ENCODE measurements around the gene ALPK3.
A peak's percentile ranks its signal among the peaks of the same experiment; 100 is the strongest.

Gene ALPK3

DNA sequence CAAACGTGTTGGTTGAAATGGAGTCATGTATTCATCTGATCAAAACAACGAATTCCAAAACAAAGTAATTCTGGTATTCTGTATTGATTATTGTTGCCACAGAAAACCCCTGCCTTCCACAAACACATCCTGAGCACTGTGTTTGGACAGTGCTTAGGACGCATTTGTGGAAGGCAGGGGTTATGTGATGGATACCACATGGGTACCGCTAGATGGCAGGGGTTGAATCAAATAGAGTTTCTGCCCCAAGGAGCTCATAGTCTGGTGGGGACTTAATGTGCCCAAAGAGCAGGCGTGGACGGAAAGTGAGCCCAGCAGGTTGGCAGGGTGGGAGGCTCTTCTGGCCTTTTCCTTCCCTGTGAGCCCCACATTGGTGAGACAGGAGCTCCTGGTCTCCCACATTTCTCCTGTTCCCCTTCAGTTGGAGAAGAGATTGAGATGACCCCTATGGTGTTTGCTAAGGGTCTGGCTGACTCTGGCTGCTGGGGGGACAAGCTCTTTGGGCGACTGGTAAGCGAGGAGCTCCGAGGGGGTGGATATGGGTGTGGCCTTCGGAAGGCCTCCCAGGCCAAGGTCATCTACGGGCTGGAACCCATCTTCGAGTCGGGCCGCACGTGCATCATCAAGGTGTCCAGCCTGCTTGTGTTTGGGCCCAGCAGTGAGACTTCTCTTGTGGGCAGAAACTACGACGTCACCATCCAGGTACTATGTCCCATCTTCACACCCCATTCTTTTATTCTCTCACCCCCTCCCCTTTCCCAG lies 45.2 kb downstream of the ALPK3 start:
- TF ChIP-seq, protein P1, sequence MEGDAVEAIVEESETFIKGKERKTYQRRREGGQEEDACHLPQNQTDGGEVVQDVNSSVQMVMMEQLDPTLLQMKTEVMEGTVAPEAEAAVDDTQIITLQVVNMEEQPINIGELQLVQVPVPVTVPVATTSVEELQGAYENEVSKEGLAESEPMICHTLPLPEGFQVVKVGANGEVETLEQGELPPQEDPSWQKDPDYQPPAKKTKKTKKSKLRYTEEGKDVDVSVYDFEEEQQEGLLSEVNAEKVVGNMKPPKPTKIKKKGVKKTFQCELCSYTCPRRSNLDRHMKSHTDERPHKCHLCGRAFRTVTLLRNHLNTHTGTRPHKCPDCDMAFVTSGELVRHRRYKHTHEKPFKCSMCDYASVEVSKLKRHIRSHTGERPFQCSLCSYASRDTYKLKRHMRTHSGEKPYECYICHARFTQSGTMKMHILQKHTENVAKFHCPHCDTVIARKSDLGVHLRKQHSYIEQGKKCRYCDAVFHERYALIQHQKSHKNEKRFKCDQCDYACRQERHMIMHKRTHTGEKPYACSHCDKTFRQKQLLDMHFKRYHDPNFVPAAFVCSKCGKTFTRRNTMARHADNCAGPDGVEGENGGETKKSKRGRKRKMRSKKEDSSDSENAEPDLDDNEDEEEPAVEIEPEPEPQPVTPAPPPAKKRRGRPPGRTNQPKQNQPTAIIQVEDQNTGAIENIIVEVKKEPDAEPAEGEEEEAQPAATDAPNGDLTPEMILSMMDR (conservative IDR thresholded peaks at IDR 0.05; ENCODE audit: low read depth, low read length): no peak

DNA sequence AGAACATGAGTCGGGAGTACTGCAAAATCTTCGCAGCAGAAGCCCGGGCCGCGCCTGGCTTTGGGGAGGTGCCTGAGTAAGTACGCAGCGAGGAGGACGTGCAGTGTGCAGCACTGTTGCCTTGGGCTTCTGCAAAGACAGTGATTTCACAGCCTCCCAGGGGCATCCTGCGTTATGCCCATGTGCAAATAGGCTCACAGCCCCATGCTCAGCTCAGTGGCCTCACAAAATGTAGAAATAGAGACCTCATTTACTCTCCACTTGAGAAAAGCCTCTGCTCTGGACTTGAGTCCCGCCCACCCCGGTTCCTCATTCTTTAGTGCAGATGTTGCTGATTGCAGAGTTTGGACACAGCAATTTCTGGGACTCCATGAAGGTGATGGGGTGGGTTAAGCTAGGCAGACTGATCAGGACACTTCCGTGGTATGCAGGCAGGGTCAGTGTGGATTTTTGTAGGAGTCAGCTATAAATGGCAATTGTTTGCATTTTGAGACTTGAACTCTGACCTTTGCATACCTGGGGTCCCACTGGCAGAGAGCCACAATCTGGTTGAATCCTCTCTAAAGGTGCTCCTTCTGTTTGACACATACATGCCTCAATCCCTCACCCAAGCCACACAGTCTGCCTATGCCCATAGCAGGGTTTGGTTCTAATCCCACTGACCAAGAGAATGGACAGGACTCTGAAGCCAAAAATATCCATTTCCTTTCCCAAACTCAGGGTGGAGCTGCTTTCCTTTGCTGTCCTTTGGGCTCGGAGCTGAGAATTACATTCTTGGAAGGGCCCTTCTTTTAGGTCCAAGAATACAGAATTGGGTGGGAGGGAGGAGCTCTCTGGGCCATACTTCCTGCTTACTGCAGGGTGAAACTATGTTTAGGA lies 46.6 kb downstream of the ALPK3 start:
- no peak for DNase-seq (ENCODE audit: low read depth)
- no peak overlapping the region for H3K4me3 ChIP-seq (ENCODE audit: low read depth, low read length)
- TF ChIP-seq, protein P1 (conservative IDR thresholded peaks at IDR 0.05; ENCODE audit: low read depth, low read length): peak; percentile 20

More for the DNA sequence above, 45.2 kb downstream of the ALPK3 start:
- no peak overlapping the region for H3K4me3 ChIP-seq (ENCODE audit: low read depth, low read length)
- DNase-seq (ENCODE audit: low read depth): no peak

DNA sequence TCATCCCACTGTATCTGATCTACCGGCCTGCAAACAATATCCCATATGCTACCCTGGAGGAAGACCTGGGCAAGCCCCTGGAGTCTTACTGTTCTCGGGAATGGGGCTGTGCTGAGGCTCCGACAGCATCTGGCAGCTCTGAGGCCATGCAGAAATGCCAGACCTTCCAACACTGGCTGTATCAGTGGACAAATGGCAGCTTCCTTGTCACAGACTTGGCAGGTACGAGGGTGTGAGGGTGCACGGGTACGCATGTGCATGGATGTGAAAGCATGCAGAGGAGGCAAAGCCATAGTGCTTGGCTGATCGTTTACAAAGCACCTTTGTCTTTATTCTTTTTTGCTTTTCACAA lies 47.3 kb downstream of the ALPK3 start:
- no peak for DNase-seq (ENCODE audit: low read depth)
- H3K4me3 ChIP-seq (ENCODE audit: low read depth, low read length): no peak overlapping the region
- TF ChIP-seq, protein P1 (conservative IDR thresholded peaks at IDR 0.05; ENCODE audit: low read depth, low read length): no peak

DNA sequence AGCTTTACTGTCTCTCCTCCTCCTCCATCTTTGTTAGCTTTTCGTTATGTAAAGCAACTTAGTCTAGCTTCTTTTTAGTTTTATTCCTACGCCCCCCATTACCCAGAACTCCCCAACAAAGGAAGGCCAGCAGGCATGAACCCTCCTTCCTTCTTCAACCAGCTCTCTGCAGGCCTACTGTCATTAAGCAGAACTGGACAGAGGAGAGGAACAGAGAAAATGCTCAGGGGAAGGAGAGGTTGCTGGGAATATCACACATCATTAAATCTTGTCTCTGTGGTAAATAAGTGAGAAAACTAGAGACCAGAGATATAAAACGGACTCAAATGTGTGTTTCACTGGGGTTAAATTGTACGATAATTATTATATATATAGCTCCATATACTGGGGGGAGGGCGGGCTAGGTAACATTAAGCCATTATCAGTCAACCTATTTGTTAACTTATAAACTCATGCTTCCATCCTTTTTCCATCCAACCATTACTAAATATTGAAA lies 48.0 kb downstream of the ALPK3 start:
- TF ChIP-seq, protein P1 (conservative IDR thresholded peaks at IDR 0.05; ENCODE audit: low read depth, low read length): no peak
- no peak overlapping the region for H3K4me3 ChIP-seq (ENCODE audit: low read depth, low read length)
- no peak for DNase-seq (ENCODE audit: low read depth)

DNA sequence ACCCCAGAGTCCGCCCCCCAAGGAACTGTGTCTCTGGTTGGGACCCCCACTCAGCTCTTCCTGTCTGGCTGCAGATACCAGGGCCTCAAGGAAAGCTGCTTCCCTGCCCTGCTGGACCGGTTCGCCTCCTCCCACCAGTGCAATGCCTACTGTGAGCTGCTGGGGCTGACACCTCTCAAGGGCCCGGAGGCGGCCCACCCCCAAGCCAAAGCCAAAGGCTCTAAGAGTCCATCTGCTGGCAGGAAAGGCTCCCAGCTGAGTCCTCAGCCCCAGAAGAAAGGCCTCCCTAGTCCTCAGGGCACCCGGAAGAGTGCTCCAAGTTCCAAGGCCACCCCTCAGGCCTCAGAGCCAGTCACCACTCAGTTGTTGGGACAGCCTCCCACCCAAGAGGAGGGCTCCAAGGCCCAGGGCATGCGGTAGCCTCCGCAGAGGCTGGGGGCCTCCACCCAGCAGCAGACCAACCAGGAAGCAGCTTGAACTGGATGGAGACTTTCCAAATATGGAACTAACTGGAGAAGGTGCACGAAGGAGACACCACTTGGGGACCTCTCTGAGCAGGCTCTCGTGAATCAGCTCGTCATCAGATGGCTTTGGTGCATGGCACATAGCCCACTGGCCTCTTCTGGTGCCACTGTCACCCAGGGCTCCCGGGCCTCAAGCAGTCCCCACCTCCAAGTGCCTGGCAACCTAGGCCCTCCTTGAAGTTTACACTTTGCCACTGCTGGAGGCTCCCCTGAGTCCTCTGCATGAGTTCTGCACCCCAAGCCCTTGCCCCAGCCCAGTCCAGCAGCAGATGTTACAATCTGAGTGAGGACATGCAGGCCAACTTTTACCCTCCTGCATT lies 51.1 kb downstream of the ALPK3 start:
- no peak for DNase-seq (ENCODE audit: low read depth)
- TF ChIP-seq, protein P1 (conservative IDR thresholded peaks at IDR 0.05; ENCODE audit: low read depth, low read length): no peak

DNA sequence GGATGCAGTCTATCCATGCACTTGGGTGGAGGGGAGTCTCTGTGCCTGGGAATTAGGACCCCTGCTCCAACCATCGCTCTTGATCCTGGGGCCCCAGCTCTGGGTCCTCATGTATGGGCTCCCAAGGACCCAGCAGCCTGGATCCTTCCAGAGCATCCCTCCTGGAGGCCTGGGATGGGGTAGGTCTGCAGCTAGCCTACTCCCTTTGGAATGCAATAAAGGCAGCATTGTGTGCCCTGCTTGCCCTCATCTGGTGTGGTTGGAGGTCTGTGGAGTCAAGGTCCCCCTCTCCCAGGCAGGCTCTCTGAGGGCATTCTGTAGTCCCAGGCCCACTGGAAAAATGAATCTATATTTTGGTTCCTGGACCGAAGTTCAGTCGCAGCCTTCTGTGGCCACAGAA lies 52.4 kb downstream of the ALPK3 start:
- DNase-seq (ENCODE audit: low read depth): no peak
- TF ChIP-seq, protein P1 (conservative IDR thresholded peaks at IDR 0.05; ENCODE audit: low read depth, low read length): no peak
- H3K4me3 ChIP-seq (ENCODE audit: low read depth, low read length): no peak overlapping the region

More for the DNA sequence above, 51.1 kb downstream of the ALPK3 start:
- no peak overlapping the region for H3K4me3 ChIP-seq (ENCODE audit: low read depth, low read length)

Data from choroid plexus epithelial cell (primary cell).